Loucy (cell line): ENCODE measurements around the gene CGB7.

Source experiments
- CTCF ChIP-seq: fragments of 200-600 bp; sonication (generic); conservative IDR thresholded peaks from 2 replicates; pipeline ENCODE4 v1.5.1; 2014; ENCODE audit warnings: mild to moderate bottlenecking, antibody characterized with exemption, low read length
- EZH2phosphoT487 ChIP-seq: fragments of 200-600 bp; IDR thresholded peaks from 2 replicates; pipeline ENCODE4 v1.6.1; 2018; ENCODE audit warnings: antibody characterized with exemption, mild to moderate bottlenecking, moderate library complexity, borderline replicate concordance

- TF ChIP-seq CTCF (no peak), EZH2phosphoT487 (no peak)
Measured at GRCh38 chr19:49091391-49092038, 34.0 kb upstream of the CGB7 start.
